A549 (cell line): ENCODE data around the gene KRT33B. TPM values are rescaled to one million over a fixed set of nuclear protein-coding genes. Genes with fewer than 3 reads are reported as not detected.

Source experiments
- ATAC-seq, 2 experiments: fragments of 200-7000 bp in 1 of 2; fragments of >200 bp in 1 of 2; cut with Nextera tagmentation in 1 of 2; cut with Tn5 transposase in 1 of 2; 3 replicates each; pipeline versions ENCODE4 v1.8.0 to v1.9.1; 2018 to 2020; ENCODE audit warnings: mild to moderate bottlenecking in 1 of 2, moderate library complexity in 1 of 2
- CTCF ChIA-PET: fragments of 300-600 bp; sonication (Branson Sonifier 250); formaldehyde crosslinking; extraction: SDS; loops from one replicate; lab custom pipeline; 2021; ENCODE audit warnings: antibody characterized with exemption, inconsistent platforms; lab: Yijun Ruan, JAX
- POLR2A ChIA-PET: fragments of 350-600 bp; formaldehyde crosslinking; extraction: SDS; loops from one replicate; lab custom pipeline; 2021; ENCODE audit warnings: antibody characterized with exemption, inconsistent platforms; lab: Yijun Ruan, JAX
- DNase-seq, 2 experiments: peaks; one replicate each; pipeline versions ENCODE4 v3.0.0 to v3.0.0-alpha.2; 2011 to 2016; ENCODE audit warnings: low read depth in 1 of 2, low spot score in 1 of 2
- FAIRE-seq: peaks from 2 replicates; lab custom pipeline; 2011; peaks lifted over from hg19 to GRCh38; lab: Jason Lieb, UNC
- H3K27ac ChIP-seq, 2 experiments: fragments of >200 bp; sonication (Bioruptor Twin); formaldehyde crosslinking; 3 replicates each; pipeline ENCODE4 v1.5.1; 2016 to 2017
- H3K4me1 ChIP-seq: fragments of >200 bp; sonication (Bioruptor Twin); formaldehyde crosslinking; 3 replicates; pipeline ENCODE4 v1.6.1; 2016
- H3K4me2 ChIP-seq: fragments of >200 bp; sonication (Bioruptor Twin); formaldehyde crosslinking; 3 replicates; pipeline ENCODE4 v1.6.1; 2016
- H3K4me3 ChIP-seq: fragments of >200 bp; sonication (Bioruptor Twin); formaldehyde crosslinking; 3 replicates; pipeline ENCODE4 v1.5.1; 2016
- H3K9me3 ChIP-seq: fragments of >200 bp; sonication (Bioruptor Twin); formaldehyde crosslinking; 3 replicates; pipeline ENCODE4 v1.6.1; 2016
- CBX2 ChIP-seq: fragments of 200-600 bp; sonication (generic); IDR thresholded peaks from 2 replicates; pipeline ENCODE4 v1.6.1; 2016; ENCODE audit warnings: low read depth, mild to moderate bottlenecking, borderline replicate concordance
- CHD2 ChIP-seq: fragments of 150-350 bp; IDR thresholded peaks from 2 replicates; pipeline ENCODE4 v1.6.1; 2014; ENCODE audit warnings: low read length; ENCODE audit not compliant: partially characterized antibody
- GATA3 ChIP-seq: IDR thresholded peaks from 2 replicates; pipeline ENCODE4 v1.6.1; 2012; ENCODE audit warnings: borderline replicate concordance
- HOXB13 ChIP-seq: fragments of 250-450 bp; sonication (Bioruptor Pico); IDR thresholded peaks from 2 replicates; pipeline ENCODE4 v1.5.0; 2020; ENCODE audit warnings: low read depth, mild to moderate bottlenecking, moderate library complexity
- MAFK ChIP-seq: fragments of 450-650 bp; IDR thresholded peaks from 2 replicates; pipeline ENCODE4 v1.6.1; 2014; ENCODE audit not compliant: partially characterized antibody
- MAZ ChIP-seq: fragments of 150-350 bp; IDR thresholded peaks from 2 replicates; pipeline ENCODE4 v1.6.1; 2014; ENCODE audit warnings: antibody characterized with exemption, low read depth, low read length, borderline replicate concordance
- NFE2L2 ChIP-seq: fragments of 150-350 bp; conservative IDR thresholded peaks from 2 replicates; pipeline ENCODE4 v1.6.1; 2014; ENCODE audit warnings: low read length
- NR3C1 ChIP-seq: fragments of >200 bp; sonication (Bioruptor Twin); formaldehyde crosslinking; IDR thresholded peaks from 3 replicates; pipeline ENCODE4 v1.6.1; 2017
- POLR2AphosphoS2 ChIP-seq: conservative IDR thresholded peaks from 2 replicates; pipeline ENCODE4 v1.6.1; 2012; ENCODE audit warnings: low read length, improper control_type of control experiment, inconsistent platforms
- RAD21 ChIP-seq, 2 experiments: fragments of >200 bp in 1 of 2; sonication (Bioruptor Twin) in 1 of 2; formaldehyde crosslinking in 1 of 2; IDR thresholded peaks in 1 of 2; conservative IDR thresholded peaks in 1 of 2; 2 replicates in 1 of 2; 3 replicates in 1 of 2; pipeline ENCODE4 v1.6.1; 2012 to 2018; ENCODE audit warnings: inconsistent platforms in 1 of 2
- SMC3 ChIP-seq: fragments of >200 bp; sonication (Bioruptor Twin); formaldehyde crosslinking; IDR thresholded peaks from 3 replicates; pipeline ENCODE4 v1.6.1; 2018; ENCODE audit warnings: inconsistent platforms
- TP53 ChIP-seq: fragments of 250-450 bp; sonication (Bioruptor Pico); IDR thresholded peaks from 2 replicates; pipeline ENCODE4 v1.5.0; 2021; ENCODE audit warnings: mild to moderate bottlenecking, moderate library complexity
- ZC3H11A ChIP-seq: fragments of 450-650 bp; IDR thresholded peaks from 2 replicates; pipeline ENCODE4 v1.6.1; 2014; ENCODE audit warnings: antibody characterized with exemption, mild to moderate bottlenecking
- ZFP36 ChIP-seq: fragments of 450-650 bp; IDR thresholded peaks from 2 replicates; pipeline ENCODE4 v1.6.1; 2014; ENCODE audit warnings: borderline replicate concordance; ENCODE audit not compliant: partially characterized antibody
- WGBS: methylation state at CpG from one replicate; pipeline ENCODE4 v1.1.6; 2017; ENCODE audit errors: missing lambda C conversion rate; 5-methylcytosine and 5-hydroxymethylcytosine counted together
- polyA plus RNA-seq, 4 experiments: library from polyadenylated mRNA; depleted of rRNA in 3 of 4; stranded (reverse); fragments of >200 nt; fragmentation: RNase III in 1 of 4; extraction: RNeasy Plus Mini Kit Qiagen cat#74134 plus additional on column Dnase treatment in 1 of 4; gene quantifications; 2 replicates in 3 of 4; 3 replicates in 1 of 4; pipeline ENCODE4 v1.2.3, GENCODE V29; 2011 to 2017
- TF ChIP-seq, protein P1 (sequence below): fragments of >200 bp; sonication (Bioruptor Twin); formaldehyde crosslinking; IDR thresholded peaks from 3 replicates; pipeline ENCODE4 v1.6.1; 2016
- TF ChIP-seq, protein P2 (sequence below): fragments of >200 bp; sonication (Bioruptor Twin); formaldehyde crosslinking; IDR thresholded peaks from 3 replicates; pipeline ENCODE4 v1.5.1; 2016
- TF ChIP-seq, protein P3 (sequence below): fragments of 450-650 bp; IDR thresholded peaks from 2 replicates; pipeline ENCODE4 v1.6.1; 2014; ENCODE audit warnings: antibody characterized with exemption
- TF ChIP-seq, protein P4 (sequence below): IDR thresholded peaks from 2 replicates; pipeline ENCODE4 v1.6.1; 2012
- TF ChIP-seq, protein P5 (sequence below): fragments of 200-600 bp; sonication (generic); IDR thresholded peaks from 2 replicates; pipeline ENCODE4 v1.6.1; 2016; ENCODE audit warnings: antibody characterized with exemption, mild to moderate bottlenecking, moderate library complexity
- TF ChIP-seq, protein P6 (sequence below): IDR thresholded peaks from 2 replicates; pipeline ENCODE4 v1.6.1; 2012

KRT33B gene
- polyA plus RNA-seq, 2 of the 4 experiments (the other 2 are of a cell fraction) = 0.05 TPM; not detected in 1

DNA sequence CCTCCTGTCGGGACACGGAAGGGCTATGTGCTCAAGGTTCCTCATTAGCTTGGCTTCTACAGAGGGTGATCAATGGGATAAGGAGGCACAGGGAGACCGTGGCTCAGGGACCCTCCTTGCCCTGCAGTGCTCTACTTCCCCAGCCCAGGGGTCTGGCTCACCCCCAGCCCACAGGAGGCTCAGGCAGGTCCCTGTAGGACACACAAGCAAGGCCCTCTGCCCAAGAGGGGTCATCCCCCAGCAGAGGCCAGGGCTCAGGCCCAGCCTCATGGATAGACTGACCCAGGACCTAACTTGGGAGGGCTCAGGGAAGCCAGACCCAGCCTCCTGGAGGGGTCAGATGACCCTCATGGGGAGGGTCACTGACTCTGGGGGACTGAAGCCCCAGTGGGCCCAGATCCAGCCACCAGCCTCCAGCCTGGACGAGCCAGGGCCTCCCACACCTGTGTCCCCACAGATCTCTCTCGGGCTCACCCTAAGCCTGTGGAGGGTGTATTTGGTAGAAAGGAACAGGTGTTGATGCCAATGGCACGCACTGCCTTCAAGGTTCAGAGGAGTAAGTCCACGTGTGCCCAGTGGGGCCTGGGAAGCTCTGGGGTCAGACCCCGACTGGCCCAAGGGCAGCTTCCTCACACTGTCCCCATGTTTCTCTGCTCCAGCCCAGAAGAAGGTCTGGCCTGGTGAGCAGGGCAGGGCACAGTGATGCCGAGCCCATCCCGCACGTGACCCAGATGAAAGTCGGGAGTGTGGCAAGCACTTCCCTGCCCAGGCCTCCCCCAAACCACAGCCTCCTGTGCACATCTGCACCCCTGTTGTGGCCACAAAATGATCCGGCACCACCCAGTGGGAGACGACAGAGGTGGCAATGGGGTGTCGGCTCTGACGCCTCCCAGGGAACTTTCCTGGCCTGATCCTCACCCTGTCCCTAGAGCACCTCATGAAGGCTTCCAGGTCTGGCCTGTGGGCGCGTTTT lies 43.2 kb downstream of the KRT33B start:
- no peak overlapping the region for H3K4me3 ChIP-seq
- FAIRE-seq (no peak), ATAC-seq (no peak), DNase-seq (no peak)
- ChIA-PET CTCF (interaction anchor here (1.2 kb wide), 1 partner anchor 222 kb away, joined by 5 read pairs; no protein-coding TSS in a partner anchor), POLR2A (no interaction called here)
- no peaks in the 10 kb centered on the region for H3K4me1 ChIP-seq
- H3K9me3 ChIP-seq = no peaks in the 10 kb centered on the region
- peak overlapping the region in 1 of 2 experiments; percentile 17; a peak in 1 of 6 replicates for H3K27ac ChIP-seq
- WGBS = 80% methylated on average over 18 of the region's 18 CpGs
- H3K4me2 ChIP-seq = no peak overlapping the region
- no peak for TF ChIP-seq GATA3
- TF ChIP-seq ZFP36 = no peak
- TF ChIP-seq RAD21 (conservative IDR thresholded peaks at IDR 0.05 in 1 of 2, IDR thresholded peaks at IDR 0.05 in 1 of 2) = peak in 1 of 2 experiments; percentile 17; a peak in 1 of 5 replicates
- no peak for TF ChIP-seq POLR2AphosphoS2
- no peak for TF ChIP-seq TP53
- TF ChIP-seq, protein P1, sequence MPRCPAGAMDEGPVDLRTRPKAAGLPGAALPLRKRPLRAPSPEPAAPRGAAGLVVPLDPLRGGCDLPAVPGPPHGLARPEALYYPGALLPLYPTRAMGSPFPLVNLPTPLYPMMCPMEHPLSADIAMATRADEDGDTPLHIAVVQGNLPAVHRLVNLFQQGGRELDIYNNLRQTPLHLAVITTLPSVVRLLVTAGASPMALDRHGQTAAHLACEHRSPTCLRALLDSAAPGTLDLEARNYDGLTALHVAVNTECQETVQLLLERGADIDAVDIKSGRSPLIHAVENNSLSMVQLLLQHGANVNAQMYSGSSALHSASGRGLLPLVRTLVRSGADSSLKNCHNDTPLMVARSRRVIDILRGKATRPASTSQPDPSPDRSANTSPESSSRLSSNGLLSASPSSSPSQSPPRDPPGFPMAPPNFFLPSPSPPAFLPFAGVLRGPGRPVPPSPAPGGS = no peak

DNA sequence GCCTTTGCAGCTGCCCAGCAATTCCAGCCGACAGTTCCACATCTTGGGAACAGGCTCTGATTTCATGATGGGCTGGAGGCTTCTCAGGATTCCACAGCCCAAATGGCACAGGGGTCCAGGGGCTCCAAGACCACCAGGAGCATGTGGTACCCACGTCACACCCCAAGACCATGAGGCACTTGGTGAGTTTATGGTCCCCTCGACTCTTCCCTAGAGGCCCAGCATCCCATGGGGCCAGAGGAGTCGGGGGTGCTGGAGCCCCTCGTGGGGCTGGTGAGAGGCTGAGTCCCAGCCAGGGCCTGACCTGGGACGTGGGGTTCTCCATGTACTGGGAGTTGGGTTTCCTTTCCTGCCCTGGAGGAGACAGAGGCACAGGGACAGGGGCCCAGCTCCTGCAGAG lies 44.0 kb downstream of the KRT33B start:
- no peak for ATAC-seq
- WGBS = 100% methylated on average over 2 of the region's 6 CpGs
- no peak overlapping the region for H3K4me3 ChIP-seq
- H3K4me1 ChIP-seq = no peaks in the 10 kb centered on the region
- POLR2A ChIA-PET = no interaction called here
- TF ChIP-seq SMC3 = no peak
- TF ChIP-seq, protein P2, sequence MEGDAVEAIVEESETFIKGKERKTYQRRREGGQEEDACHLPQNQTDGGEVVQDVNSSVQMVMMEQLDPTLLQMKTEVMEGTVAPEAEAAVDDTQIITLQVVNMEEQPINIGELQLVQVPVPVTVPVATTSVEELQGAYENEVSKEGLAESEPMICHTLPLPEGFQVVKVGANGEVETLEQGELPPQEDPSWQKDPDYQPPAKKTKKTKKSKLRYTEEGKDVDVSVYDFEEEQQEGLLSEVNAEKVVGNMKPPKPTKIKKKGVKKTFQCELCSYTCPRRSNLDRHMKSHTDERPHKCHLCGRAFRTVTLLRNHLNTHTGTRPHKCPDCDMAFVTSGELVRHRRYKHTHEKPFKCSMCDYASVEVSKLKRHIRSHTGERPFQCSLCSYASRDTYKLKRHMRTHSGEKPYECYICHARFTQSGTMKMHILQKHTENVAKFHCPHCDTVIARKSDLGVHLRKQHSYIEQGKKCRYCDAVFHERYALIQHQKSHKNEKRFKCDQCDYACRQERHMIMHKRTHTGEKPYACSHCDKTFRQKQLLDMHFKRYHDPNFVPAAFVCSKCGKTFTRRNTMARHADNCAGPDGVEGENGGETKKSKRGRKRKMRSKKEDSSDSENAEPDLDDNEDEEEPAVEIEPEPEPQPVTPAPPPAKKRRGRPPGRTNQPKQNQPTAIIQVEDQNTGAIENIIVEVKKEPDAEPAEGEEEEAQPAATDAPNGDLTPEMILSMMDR = no peak
- TF ChIP-seq, protein P3, sequence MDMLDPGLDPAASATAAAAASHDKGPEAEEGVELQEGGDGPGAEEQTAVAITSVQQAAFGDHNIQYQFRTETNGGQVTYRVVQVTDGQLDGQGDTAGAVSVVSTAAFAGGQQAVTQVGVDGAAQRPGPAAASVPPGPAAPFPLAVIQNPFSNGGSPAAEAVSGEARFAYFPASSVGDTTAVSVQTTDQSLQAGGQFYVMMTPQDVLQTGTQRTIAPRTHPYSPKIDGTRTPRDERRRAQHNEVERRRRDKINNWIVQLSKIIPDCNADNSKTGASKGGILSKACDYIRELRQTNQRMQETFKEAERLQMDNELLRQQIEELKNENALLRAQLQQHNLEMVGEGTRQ = no peak
- TF ChIP-seq HOXB13 (CRISPR knock-in tag) = no peak
- no peak for TF ChIP-seq TP53
- TF ChIP-seq, protein P4, sequence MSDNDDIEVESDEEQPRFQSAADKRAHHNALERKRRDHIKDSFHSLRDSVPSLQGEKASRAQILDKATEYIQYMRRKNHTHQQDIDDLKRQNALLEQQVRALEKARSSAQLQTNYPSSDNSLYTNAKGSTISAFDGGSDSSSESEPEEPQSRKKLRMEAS = no peak
- TF ChIP-seq RAD21 (conservative IDR thresholded peaks at IDR 0.05 in 1 of 2, IDR thresholded peaks at IDR 0.05 in 1 of 2) = no peak
- TF ChIP-seq CBX2 = no peak
- TF ChIP-seq, protein P5, sequence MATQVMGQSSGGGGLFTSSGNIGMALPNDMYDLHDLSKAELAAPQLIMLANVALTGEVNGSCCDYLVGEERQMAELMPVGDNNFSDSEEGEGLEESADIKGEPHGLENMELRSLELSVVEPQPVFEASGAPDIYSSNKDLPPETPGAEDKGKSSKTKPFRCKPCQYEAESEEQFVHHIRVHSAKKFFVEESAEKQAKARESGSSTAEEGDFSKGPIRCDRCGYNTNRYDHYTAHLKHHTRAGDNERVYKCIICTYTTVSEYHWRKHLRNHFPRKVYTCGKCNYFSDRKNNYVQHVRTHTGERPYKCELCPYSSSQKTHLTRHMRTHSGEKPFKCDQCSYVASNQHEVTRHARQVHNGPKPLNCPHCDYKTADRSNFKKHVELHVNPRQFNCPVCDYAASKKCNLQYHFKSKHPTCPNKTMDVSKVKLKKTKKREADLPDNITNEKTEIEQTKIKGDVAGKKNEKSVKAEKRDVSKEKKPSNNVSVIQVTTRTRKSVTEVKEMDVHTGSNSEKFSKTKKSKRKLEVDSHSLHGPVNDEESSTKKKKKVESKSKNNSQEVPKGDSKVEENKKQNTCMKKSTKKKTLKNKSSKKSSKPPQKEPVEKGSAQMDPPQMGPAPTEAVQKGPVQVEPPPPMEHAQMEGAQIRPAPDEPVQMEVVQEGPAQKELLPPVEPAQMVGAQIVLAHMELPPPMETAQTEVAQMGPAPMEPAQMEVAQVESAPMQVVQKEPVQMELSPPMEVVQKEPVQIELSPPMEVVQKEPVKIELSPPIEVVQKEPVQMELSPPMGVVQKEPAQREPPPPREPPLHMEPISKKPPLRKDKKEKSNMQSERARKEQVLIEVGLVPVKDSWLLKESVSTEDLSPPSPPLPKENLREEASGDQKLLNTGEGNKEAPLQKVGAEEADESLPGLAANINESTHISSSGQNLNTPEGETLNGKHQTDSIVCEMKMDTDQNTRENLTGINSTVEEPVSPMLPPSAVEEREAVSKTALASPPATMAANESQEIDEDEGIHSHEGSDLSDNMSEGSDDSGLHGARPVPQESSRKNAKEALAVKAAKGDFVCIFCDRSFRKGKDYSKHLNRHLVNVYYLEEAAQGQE = no peak
- TF ChIP-seq NFE2L2 = no peak
- no peak for TF ChIP-seq ZC3H11A
- no peak for TF ChIP-seq MAFK
- TF ChIP-seq MAZ = no peak
- TF ChIP-seq CHD2 = no peak
- TF ChIP-seq, protein P6, sequence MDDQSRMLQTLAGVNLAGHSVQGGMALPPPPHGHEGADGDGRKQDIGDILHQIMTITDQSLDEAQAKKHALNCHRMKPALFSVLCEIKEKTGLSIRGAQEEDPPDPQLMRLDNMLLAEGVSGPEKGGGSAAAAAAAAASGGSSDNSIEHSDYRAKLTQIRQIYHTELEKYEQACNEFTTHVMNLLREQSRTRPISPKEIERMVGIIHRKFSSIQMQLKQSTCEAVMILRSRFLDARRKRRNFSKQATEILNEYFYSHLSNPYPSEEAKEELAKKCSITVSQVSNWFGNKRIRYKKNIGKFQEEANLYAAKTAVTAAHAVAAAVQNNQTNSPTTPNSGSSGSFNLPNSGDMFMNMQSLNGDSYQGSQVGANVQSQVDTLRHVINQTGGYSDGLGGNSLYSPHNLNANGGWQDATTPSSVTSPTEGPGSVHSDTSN = no peak
- TF ChIP-seq NR3C1 = no peak
- H3K4me2 ChIP-seq = no peak overlapping the region
- no peak for DNase-seq
- H3K9me3 ChIP-seq = peaks cover 3% of the 10 kb centered on the region; the same call in 2 of the 3 replicates
- H3K27ac ChIP-seq = no peak overlapping the region; a peak in 1 of 6 replicates
- no peak for FAIRE-seq
- CTCF ChIA-PET = interaction anchor here (0.5 to 1.2 kb wide), 3 partner anchors 30 to 323 kb away, joined by 3 to 5 read pairs (median 5); no protein-coding TSS in a partner anchor
